ENCODE data around the gene DISP3.
A peak's percentile ranks its signal among the peaks of the same experiment; 100 is the strongest.

The DISP3 gene

GRCh38 chr1:11536573-11537379 is 57.8 kb downstream of the DISP3 start:
- no peak for DNase-seq (ENCODE audit: low read depth, low spot score)
- H3K4me3 ChIP-seq (ENCODE audit: low read length), result no peak overlapping the region

DNA sequence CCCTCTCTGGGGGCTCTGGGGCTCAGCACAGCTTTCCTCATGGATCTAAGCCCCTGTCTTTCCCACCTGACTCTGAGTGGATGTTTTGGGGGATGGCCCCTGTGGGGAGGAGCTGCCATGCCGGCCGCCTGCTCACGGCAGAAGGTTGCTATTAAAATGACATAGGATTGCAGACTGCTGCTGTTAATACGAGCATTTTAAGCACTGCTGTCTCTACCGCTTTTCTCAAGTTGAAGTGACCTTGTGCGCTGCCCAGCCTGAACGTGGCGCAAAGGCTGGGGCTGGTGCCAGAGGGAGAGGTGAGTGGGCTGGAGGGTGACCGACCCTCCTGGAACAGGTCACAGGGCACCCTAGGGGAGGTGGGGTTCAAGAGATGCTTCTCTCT is 58.4 kb downstream of the DISP3 start:
- DNase-seq (ENCODE audit: low read depth, low spot score), result no peak

DNA sequence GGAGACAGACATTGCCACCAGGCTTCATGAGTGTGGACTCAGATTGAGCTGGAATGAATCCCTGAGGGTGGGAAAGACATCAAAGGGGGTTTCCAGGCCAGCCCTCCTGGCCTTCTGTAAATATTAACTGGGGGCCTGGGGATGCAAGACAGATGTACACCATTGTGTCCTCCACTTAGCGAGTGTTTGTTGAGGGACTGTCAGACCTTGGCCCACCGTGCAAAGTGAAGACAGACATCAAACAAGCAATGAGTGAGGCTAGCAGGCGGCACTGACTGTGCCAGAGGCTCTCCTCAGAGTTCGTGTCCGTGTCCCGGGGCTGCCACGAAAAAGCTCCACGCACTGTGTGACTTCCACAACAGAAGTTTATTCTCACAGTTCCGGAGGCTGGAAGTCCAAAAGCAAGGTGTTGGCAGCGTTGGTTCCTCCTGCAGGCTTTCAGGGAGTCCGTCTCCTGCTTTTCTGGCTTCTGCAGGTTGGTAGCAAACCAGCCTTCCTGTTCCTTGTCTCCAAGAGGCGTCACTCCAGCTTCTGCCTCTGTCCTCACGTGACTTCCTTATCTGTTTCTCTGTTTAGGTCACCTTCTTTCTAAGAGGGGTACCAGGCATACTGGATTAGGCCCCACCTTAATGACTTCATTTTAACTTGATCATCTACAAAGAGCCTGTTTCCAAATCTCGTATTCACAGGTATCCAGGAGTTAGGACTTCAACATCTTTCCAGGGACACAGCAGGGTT is 59.1 kb downstream of the DISP3 start:
- no peak for DNase-seq (ENCODE audit: low read depth, low spot score)
- no peak overlapping the region for H3K4me3 ChIP-seq (ENCODE audit: low read length)

More for the DNA sequence above, 58.4 kb downstream of the DISP3 start:
- no peak overlapping the region for H3K4me3 ChIP-seq (ENCODE audit: low read length)

DNA sequence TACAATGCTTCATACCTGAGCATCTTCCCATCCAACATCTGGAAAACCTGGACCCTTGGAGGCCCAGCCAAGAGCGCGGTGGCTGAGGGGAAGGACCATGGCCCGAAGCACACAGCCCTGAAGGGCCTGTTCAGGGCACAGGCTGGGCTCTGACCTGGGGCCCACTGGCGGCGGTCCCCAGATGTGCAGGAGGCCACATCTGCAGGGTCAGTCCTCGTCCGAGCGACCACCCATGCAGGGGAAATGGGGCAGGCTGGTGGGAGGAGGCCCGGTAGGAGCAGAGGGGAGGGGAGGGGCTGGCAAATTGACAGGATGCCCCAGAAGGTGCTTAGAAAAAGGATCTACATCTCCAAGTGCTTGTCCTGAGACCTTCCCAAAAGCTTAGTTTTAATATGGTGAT is 59.9 kb downstream of the DISP3 start:
- no peak for DNase-seq (ENCODE audit: low read depth, low spot score)

DNA sequence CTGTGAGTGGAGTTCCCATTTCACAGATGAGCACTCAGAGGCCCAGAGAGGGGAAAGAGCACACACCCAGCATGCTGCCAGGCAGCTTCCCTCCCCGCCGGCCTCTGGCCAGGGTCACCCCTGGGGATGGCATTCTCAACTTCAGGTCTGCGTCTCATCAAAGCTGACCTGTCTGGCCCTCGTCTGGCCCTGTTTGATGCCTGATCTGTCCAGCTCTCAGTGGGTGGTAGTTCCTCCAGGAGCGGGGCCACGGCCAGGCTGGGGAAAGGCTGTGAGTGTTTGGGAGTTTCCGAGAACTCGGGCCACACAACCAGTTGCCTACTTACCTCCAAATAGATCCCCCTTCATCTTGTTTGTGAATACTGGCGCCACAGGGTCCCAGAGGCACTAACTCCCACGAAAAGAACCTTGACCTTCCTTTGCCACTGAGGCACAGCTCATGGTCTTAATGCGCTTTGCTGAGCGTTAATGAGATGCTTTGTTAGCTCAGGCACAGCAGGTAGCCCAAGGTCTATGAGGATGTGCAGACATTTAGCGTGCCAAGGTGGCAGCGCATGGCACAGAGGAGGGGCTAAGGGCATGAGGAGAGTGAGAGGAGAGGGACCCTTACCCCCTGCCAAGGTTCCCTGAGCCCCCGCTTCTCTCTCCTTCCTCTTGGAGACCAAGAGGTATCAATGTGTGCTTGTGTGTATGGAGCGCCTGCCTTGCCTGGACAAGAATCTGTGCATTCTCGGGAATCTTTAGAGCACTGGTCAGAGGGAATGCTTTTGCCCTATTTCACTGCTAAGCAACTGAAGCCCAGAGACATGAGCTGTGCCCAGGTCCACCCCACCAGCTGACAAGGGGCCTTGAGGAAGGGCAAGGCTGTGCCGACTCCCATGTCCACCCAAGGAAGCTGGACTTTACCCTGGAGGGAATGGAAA is 61.2 kb downstream of the DISP3 start:
- DNase-seq (ENCODE audit: low read depth, low spot score), result no peak
- no peak overlapping the region for H3K4me3 ChIP-seq (ENCODE audit: low read length)

More for the DNA sequence above, 59.9 kb downstream of the DISP3 start:
- no peak overlapping the region for H3K4me3 ChIP-seq (ENCODE audit: low read length)

- no peak for DNase-seq (ENCODE audit: low read depth, low spot score)
Observed at GRCh38 chr1:11540773-11541160, 61.8 kb downstream of the DISP3 start.

GRCh38 chr1:11541236-11541635 is 62.3 kb downstream of the DISP3 start:
- DNase-seq (ENCODE audit: low read depth, low spot score), result no peak
- no peak overlapping the region for H3K4me3 ChIP-seq (ENCODE audit: low read length)

More at GRCh38 chr1:11540773-11541160, 61.8 kb downstream of the DISP3 start:
- no peak overlapping the region for H3K4me3 ChIP-seq (ENCODE audit: low read length)

GRCh38 chr1:11541956-11542355 is 63.0 kb downstream of the DISP3 start:
- DNase-seq (ENCODE audit: low read depth, low spot score), result no peak

DNA sequence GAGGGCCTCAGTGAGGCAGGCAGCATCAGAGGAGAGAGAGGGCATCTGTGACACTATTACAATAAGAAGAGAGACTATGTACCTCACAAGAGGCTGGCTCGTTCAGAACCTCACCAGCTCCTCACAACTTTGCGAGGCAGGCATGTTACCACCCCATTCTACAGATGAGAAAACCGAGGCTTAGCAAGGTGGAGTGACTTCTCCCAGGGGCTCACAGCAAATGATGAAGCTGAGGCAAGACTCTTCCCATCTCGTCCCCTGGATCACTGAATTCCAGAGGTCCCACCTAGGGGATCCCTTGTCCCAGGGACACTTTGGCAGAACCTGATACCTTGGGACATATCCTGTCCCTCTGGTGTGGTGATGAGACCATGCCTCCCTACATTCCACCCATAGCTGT is 64.4 kb downstream of the DISP3 start:
- H3K4me3 ChIP-seq (ENCODE audit: low read length), result no peak overlapping the region
- DNase-seq (ENCODE audit: low read depth, low spot score), result no peak

More at GRCh38 chr1:11541956-11542355, 63.0 kb downstream of the DISP3 start:
- H3K4me3 ChIP-seq (ENCODE audit: low read length), result no peak overlapping the region

DNA sequence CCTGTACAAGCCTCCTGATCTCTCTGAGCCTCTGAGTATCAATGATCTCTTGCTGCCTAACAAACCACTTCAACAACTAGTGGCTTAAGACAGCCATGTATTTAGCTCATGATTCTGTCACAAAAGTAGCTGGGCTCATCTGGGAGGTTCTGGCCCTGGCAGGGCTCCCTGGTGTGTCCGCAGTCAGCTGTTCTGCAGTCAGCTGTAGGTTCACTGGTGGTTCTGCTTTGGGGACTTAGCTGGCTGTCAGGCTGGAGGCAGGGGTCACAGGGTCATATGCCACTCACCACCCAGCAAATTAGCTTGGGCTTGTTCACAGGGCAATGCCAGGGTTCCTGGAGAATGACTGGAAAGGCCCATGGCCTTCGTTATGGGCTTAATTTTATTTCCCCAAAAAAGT is 64.8 kb downstream of the DISP3 start:
- DNase-seq (ENCODE audit: low read depth, low spot score), result no peak

GRCh38 chr1:11546456-11546855 is 67.5 kb downstream of the DISP3 start:
- no peak for DNase-seq (ENCODE audit: low read depth, low spot score)
- H3K4me3 ChIP-seq (ENCODE audit: low read length), result no peak overlapping the region

More for the DNA sequence above, 64.8 kb downstream of the DISP3 start:
- no peak overlapping the region for H3K4me3 ChIP-seq (ENCODE audit: low read length)

DNA sequence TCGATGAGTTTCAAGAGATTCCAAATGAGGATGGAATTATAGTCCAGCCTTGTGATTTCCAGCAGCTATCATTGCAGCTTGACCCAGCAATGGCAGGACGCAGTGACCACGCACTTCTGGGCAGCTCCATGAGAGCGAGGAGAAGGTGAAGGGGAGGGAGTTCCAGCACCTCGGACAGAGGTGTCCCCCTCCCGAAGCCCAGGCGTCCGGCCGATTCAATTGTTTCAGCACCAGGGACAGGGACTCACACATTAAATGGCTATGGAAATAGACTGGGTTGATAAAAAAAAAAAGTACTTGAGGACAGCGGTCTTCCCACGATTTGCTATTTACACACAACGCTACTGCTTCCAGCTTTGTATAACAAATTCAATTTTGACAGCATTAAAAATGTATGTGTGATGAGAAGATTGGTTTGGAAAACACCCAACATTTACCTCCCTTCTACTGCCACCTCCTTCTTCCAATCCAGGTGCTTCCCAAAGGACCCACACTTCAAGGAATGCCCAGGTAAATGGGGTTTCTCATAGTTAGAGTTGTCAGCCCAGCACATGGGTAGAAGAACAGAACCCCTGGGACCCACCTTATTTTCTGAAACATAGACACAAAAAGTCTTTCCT is 71.8 kb downstream of the DISP3 start:
- DNase-seq (ENCODE audit: low read depth, low spot score), result peak; percentile 80
- H3K4me3 ChIP-seq (ENCODE audit: low read length), result no peak overlapping the region

DNA sequence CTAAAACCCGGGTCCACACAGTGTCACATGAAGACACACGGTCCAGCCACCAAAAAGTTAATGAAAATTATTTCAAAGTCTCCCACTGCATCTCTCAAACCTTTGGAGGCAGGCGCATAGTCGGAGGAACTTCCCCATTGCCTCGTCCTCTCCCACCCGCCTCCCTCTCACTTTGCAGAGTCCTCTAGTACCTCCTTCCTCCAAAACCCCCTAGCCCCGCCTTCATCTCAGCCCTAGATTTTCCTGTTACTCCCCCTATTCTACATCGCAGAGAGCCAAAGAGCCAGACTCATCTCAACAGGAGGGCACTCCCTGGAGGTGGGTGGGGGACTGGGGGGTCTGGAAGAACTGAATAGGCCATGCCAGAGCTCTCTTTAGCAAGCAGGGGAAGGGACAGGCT is 79.3 kb downstream of the DISP3 start:
- DNase-seq (ENCODE audit: low read depth, low spot score), result no peak
- no peak overlapping the region for H3K4me3 ChIP-seq (ENCODE audit: low read length)

DNA sequence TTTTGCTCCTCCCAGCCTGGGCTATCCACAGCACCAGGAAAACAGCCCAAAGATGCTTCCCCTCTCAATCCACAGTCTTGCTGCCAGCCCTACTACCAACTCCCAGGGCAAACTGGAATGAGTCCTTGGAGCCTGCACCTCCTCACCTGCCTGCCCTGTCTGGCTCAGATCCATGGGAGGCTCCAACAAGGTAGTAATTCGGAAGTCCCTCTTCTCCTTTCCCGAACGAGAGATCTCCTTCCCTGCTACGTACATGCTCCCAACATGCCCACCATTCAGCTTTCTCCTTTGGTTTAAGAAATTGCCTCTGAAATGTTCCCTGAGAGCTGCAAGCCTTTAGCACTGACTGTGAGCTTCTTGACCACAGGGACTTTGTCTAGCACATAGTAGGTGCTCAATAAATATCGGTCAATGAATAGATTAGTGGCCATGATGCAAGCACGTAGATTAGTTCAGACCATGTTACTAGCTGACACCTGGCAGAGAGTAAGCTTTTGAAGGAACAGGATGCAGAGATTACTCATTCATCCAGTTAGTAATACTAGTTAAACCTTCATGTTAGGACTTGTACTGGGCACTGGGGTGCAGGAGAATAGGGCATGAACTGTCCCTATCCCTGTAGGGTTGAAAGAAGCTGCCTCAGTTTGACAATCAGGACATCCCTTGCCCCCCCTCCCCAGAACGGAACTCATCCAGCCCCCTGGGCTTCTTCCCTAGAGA is 80.1 kb downstream of the DISP3 start:
- no peak overlapping the region for H3K4me3 ChIP-seq (ENCODE audit: low read length)
- no peak for DNase-seq (ENCODE audit: low read depth, low spot score)

GRCh38 chr1:11559591-11559970 is 80.6 kb downstream of the DISP3 start:
- no peak overlapping the region for H3K4me3 ChIP-seq (ENCODE audit: low read length)
- DNase-seq (ENCODE audit: low read depth, low spot score), result no peak

DNA sequence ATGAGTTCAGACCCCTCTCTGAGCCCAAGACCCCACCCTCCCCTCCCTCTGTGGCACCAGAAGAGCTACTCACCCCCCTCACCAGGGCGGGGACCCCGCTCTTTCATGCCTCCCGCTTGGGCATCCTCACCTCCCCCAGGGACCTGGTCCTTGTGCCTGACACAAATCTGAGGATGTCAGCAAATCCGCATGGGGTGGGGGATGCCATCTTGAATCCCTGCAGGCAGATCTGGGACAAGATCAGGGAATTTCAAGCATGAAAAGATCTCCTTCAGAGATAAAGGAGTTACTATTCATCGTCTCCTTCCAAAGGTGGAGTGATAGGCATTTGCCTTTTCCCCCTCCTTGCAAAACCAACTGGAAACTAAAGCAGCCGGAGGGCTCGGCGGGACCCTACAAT is 81.1 kb downstream of the DISP3 start:
- DNase-seq (ENCODE audit: low read depth, low spot score), result no peak
- H3K4me3 ChIP-seq (ENCODE audit: low read length), result no peak overlapping the region

DNA sequence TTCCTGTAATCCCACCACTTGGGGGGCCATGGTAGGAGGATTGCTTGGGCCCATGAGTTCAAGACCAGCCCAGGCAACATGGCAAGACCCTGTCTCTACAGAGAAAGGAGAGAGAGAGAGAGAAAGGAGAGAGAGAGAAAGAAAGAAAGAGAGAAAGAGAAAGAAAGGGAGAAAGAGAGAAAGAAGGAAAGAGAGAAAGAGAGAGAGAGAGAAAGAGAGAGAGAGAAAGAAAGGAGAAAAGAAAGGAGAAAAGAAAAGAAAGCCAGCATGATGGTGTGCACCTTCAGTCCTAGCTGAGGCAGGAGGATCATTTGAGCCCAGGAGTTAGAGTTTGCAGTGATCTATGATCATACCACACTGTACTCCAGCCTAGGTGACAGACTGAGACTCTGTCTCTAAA is 82.8 kb downstream of the DISP3 start:
- H3K4me3 ChIP-seq (ENCODE audit: low read length), result no peak overlapping the region
- DNase-seq (ENCODE audit: low read depth, low spot score), result no peak

GRCh38 chr1:11562664-11563063 is 83.7 kb downstream of the DISP3 start:
- DNase-seq (ENCODE audit: low read depth, low spot score), result no peak
- no peak overlapping the region for H3K4me3 ChIP-seq (ENCODE audit: low read length)

Data from Jurkat, Clone E6-1 (cell line).